Measurements from ENCODE around the gene PPP1R1A. TPM values are rescaled to one million over a fixed set of nuclear protein-coding genes. Genes with fewer than 3 reads are reported as not detected.

Gene PPP1R1A
- 138 and 154 TPM in 2 replicates for total RNA-seq
- polyA plus RNA-seq: 196 and 266 TPM in 2 replicates

GRCh38 chr12:54588110-54588889 lies at the start of gene PPP1R1A:
Gene PPP1R1A (minus strand): TSS chr12:54588659. CDS start chr12:54588488, 171 bp downstream.
- TF ChIP-seq CTCF (IDR thresholded peaks at IDR 0.05; ENCODE audit: low read depth, low read length): no peak
- H3K4me3 ChIP-seq: peak within 1 kb of the TSS; percentile 80
- no peaks in the 10 kb centered on the region for H3K9me3 ChIP-seq (ENCODE audit: low read depth)
- H3K36me3 ChIP-seq: no peaks in the 10 kb centered on the region
- H3K27ac ChIP-seq: peak within 1 kb of the TSS; percentile 45
- peaks cover 42% of the 10 kb centered on the region for H3K4me1 ChIP-seq (ENCODE audit: low read depth)
- DNase-seq (ENCODE audit: low read depth in 1 of 2, low spot score in 1 of 2): peak in 1 of 2 donors; percentile 83
- no peaks in the 10 kb centered on the region for H3K27me3 ChIP-seq

GRCh38 chr12:54634795-54635194 lies 46.3 kb upstream of the PPP1R1A start, which contains the start of gene LACRT:
Gene LACRT (minus strand): TSS chr12:54634895. CDS start chr12:54634841, 54 bp downstream.
- no peak for TF ChIP-seq CTCF (IDR thresholded peaks at IDR 0.05; ENCODE audit: low read depth, low read length)
- Histone ChIP-seq H3K27me3 (no peaks in the 10 kb centered on the region), H3K36me3 (no peaks in the 10 kb centered on the region), H3K4me3 (no peak within 1 kb of the TSS), H3K4me1 (ENCODE audit: low read depth) (no peaks in the 10 kb centered on the region), H3K27ac (no peak within 1 kb of the TSS), H3K9me3 (ENCODE audit: low read depth) (no peaks in the 10 kb centered on the region)
- no peak for DNase-seq (ENCODE audit: low read depth in 1 of 2, low spot score in 1 of 2)

- H3K9me3 ChIP-seq (ENCODE audit: low read depth): no peaks in the 10 kb centered on the region
- peak; percentile 15 for TF ChIP-seq CTCF (IDR thresholded peaks at IDR 0.05; ENCODE audit: low read depth, low read length)
- H3K4me1 ChIP-seq (ENCODE audit: low read depth): no peaks in the 10 kb centered on the region
- H3K4me3 ChIP-seq: no peak overlapping the region
- H3K27me3 ChIP-seq: no peaks in the 10 kb centered on the region
- no peak overlapping the region for H3K27ac ChIP-seq
- no peaks in the 10 kb centered on the region for H3K36me3 ChIP-seq
- peak in 1 of 2 donors; percentile 11 for DNase-seq (ENCODE audit: low read depth in 1 of 2, low spot score in 1 of 2)
Measured at GRCh38 chr12:54631988-54632728, 43.7 kb upstream of the PPP1R1A start.

GRCh38 chr12:54631551-54631950 lies 43.1 kb upstream of the PPP1R1A start:
- no peaks in the 10 kb centered on the region for H3K36me3 ChIP-seq
- no peak for TF ChIP-seq CTCF (IDR thresholded peaks at IDR 0.05; ENCODE audit: low read depth, low read length)
- no peak overlapping the region for H3K4me3 ChIP-seq
- H3K27me3 ChIP-seq: no peaks in the 10 kb centered on the region
- H3K9me3 ChIP-seq (ENCODE audit: low read depth): no peaks in the 10 kb centered on the region
- H3K4me1 ChIP-seq (ENCODE audit: low read depth): no peaks in the 10 kb centered on the region
- no peak for DNase-seq (ENCODE audit: low read depth in 1 of 2, low spot score in 1 of 2)
- H3K27ac ChIP-seq: no peak overlapping the region

GRCh38 chr12:54629925-54630324 lies 41.5 kb upstream of the PPP1R1A start:
- H3K4me3 ChIP-seq: no peak overlapping the region
- no peaks in the 10 kb centered on the region for H3K4me1 ChIP-seq (ENCODE audit: low read depth)
- no peak overlapping the region for H3K27ac ChIP-seq
- no peaks in the 10 kb centered on the region for H3K27me3 ChIP-seq
- no peak for DNase-seq (ENCODE audit: low read depth in 1 of 2, low spot score in 1 of 2)
- no peaks in the 10 kb centered on the region for H3K9me3 ChIP-seq (ENCODE audit: low read depth)
- H3K36me3 ChIP-seq: no peaks in the 10 kb centered on the region
- TF ChIP-seq CTCF (IDR thresholded peaks at IDR 0.05; ENCODE audit: low read depth, low read length): no peak

Measured in cardiac muscle cell (in vitro differentiated cells and primary cell).